ENCODE data around the gene ZNF529.
"Not testable (repeated sequence)": the region's sequence is repeated elsewhere in the genome, so short reads cannot be mapped to it uniquely, and the experiment has no call there.

The ZNF529 gene

GRCh38 chr19:36573020-36573894, at the start of gene ZNF529:
Gene ZNF529, minus strand, starts transcription at chr19:36573292. Its CDS starts 946 bp downstream, at chr19:36572346.
- in situ Hi-C loops (cut with HindIII; ENCODE audit: low pct_ligation_motif_present, low pct_unique_long_range_greater_than_20kb, low sequenced_read_pairs), result no loop called here

GRCh38 chr19:36605877-36606478, 32.9 kb upstream of the ZNF529 start:
- no peak for DNase-seq
- in situ Hi-C loops (cut with HindIII; ENCODE audit: low pct_ligation_motif_present, low pct_unique_long_range_greater_than_20kb, low sequenced_read_pairs), result no loop called here

More at GRCh38 chr19:36573020-36573894, at the start of gene ZNF529:
- peak; percentile 91 for DNase-seq

GRCh38 chr19:36605101-36605876, 32.2 kb upstream of the ZNF529 start, which contains the start of gene ZNF382:
Gene ZNF382, plus strand, starts transcription at chr19:36605313. Its CDS starts 4,602 bp downstream, at chr19:36609915.
- peak; percentile 75 for DNase-seq
- in situ Hi-C loops (cut with HindIII; ENCODE audit: low pct_ligation_motif_present, low pct_unique_long_range_greater_than_20kb, low sequenced_read_pairs), result no loop called here

- in situ Hi-C loops (cut with HindIII; ENCODE audit: low pct_ligation_motif_present, low pct_unique_long_range_greater_than_20kb, low sequenced_read_pairs), result no loop called here
- DNase-seq, result peak; percentile 62
These were observed 31.6 kb upstream of the ZNF529 start for GRCh38 chr19:36604656-36605100.

DNA sequence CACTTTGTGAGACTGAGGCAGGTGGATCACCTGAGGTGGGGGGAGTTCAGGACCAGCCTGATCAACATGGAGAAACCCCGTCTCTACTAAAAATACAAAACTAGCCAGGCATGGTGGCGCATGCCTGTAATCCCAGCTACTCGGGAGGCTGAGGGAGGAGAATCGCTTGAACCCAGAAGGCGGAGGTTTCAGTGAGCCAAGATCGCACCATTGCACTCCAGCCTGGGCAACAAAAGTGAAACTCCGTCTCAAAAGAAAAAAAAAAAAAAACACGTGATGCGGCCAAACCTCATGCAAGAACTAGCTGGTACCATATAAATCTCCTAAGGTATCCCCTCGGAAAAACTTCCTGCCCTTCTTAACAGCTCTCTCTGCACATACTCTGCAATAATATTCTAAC, 29.6 kb upstream of the ZNF529 start:
- DNase-seq; in situ Hi-C loops (cut with HindIII; ENCODE audit: low pct_ligation_motif_present, low pct_unique_long_range_greater_than_20kb, low sequenced_read_pairs): not testable (repeated sequence)

DNA sequence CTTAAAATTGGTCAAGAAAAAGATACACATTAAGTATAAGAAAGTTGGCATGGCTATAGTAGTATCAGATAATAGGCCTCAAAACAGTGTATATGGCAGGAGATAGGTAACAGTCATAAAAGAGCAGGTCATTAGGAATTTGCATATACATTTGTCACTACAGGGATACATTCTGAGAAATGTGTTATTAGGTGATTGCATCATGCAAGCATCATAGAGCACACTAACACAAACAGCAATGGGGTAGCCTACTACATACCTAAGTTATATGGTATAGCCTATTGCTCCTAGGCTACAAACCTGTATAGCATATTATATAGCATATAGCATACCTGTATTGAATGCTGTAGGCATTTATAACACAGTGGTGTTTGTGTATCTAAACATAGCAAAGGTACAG, 6.2 kb upstream of the ZNF529 start:
- in situ Hi-C loops (cut with HindIII; ENCODE audit: low pct_ligation_motif_present, low pct_unique_long_range_greater_than_20kb, low sequenced_read_pairs), result no loop called here
- no peak for DNase-seq

- in situ Hi-C loops (cut with HindIII; ENCODE audit: low pct_ligation_motif_present, low pct_unique_long_range_greater_than_20kb, low sequenced_read_pairs), result no loop called here
These were observed 4.3 kb upstream of the ZNF529 start for GRCh38 chr19:36577271-36577996.

DNA sequence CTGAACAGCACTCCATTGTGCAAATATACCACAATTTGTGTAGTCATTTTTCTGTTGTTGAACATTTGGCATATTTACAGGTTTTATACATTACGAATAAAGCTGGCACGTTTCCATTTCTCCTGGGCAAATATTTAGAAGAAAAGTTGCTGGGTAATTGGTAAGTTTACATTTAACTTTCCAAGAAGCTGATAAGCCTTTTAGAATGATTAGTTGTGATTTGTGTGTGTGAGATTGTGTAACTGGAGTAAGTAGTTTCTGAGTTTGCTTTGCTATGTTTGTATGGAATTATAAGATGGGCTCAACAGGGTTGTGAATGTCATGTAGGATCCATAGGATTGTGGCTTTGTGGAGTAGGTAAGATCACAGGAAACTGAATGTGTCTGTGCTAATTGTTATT, 1.6 kb upstream of the ZNF529 start:
- in situ Hi-C loops (cut with HindIII; ENCODE audit: low pct_ligation_motif_present, low pct_unique_long_range_greater_than_20kb, low sequenced_read_pairs), result no loop called here
- no peak for DNase-seq

More at GRCh38 chr19:36577271-36577996, 4.3 kb upstream of the ZNF529 start:
- DNase-seq, result no peak

DNA sequence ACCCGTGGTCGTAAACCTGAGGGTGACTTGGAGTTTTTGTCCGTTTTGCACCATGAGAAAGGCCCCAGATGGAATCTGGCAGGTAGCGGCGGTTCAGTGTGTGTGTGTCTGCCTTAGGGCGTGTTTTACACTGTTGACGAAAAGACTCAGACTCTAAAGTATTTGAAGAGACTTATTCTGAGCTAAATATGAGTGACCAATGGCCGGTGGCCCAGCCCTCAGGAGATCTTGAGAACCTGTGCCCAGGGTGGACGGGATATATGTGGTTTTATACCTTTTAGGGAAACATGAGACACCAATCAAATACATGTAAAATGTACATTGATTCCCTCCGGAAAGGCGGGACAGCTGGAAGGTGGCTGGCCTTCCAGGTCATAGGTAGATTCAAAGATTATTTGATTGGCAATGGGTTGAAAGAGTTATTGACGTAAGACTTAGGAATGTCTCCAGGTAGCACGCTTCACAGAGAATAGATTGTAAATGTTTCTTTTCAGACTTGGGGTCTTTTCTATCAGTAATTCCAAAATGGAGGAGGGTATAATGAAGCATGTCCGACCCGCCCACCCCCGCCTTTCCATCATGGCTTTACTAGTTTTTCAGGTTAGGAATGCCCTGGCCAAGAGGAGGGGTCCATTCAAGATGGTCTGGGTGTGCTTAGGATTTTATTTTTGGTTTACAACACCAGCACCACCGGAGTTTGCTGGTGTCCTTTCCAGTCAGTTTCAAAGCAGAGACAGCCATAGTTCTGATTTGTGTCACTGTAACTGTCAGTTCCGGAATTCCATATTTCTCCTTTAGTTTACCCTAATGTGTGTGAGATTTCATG, 1.0 kb upstream of the ZNF529 start:
- peak; percentile 19 for DNase-seq
- in situ Hi-C loops (cut with HindIII; ENCODE audit: low pct_ligation_motif_present, low pct_unique_long_range_greater_than_20kb, low sequenced_read_pairs), result no loop called here

GRCh38 chr19:36572593-36573019, 486 bp downstream of the ZNF529 start:
- in situ Hi-C loops (cut with HindIII; ENCODE audit: low pct_ligation_motif_present, low pct_unique_long_range_greater_than_20kb, low sequenced_read_pairs), result no loop called here
- no peak for DNase-seq

GRCh38 chr19:36564391-36564790, 8.7 kb downstream of the ZNF529 start:
- no peak for DNase-seq
- in situ Hi-C loops (cut with HindIII; ENCODE audit: low pct_ligation_motif_present, low pct_unique_long_range_greater_than_20kb, low sequenced_read_pairs), result no loop called here

DNA sequence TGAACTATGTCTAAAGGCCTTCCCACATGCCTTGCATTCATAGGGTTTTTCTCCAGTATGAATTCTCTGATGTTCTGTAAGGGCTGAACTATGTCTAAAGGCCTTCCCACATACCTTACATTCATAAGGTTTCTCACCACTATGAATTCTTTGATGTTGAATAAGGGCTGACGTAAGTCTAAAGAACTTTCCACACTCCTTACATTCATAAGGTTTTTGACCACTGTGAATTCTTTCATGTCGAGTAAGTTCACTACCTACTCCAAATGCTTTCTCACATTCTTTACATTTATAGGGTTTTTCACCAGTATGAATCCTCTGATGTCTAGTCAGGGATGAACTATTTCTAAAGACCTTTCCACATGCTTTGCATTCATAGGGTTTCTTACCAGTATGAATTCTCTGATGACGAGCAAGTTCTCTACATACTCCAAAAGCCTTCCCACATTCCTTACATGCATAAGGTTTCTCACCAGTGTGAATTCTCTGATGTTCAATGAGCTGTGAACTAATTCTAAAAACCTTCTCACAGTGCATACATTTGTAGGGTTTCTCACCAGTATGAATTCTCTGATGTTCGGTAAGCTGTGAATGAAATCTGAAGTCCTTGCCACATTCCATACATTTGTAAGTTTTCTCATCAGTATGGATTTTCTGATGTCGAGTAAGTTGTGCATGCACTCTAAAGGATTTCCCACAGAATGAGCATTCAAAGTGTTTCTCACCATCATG, 25.9 kb downstream of the ZNF529 start:
- in situ Hi-C loops (cut with HindIII; ENCODE audit: low pct_ligation_motif_present, low pct_unique_long_range_greater_than_20kb, low sequenced_read_pairs), result no loop called here
- no peak for DNase-seq

DNA sequence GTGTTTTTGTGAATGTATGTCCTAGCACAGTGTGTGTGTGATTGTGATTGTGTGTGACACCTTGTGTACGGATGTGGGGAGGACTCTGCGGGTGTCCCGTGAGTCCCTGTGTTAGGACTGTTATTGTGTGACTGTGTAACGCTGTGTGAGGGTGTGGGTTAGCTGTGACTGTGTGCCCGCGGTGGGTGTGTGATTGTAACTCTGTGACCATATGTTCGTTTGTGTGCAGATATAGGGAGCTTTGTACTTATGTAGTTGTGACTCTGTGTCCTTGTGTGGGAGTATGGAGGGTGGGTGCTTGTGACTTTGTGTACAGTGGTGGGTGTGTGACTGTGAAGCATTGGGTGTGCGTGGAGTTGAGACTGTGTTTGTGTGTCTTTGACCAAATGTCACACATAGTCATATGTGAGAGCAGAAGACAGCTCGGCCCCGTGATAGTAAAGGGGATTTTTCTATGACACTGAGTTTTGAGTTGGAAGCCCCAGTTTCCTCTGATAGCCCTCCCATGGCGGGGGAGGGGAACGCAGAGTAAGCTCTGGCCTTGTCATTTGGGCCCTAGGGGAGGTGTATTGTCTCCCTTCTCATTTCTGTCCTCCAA, 44.1 kb downstream of the ZNF529 start:
- no peak for DNase-seq
- in situ Hi-C loops (cut with HindIII; ENCODE audit: low pct_ligation_motif_present, low pct_unique_long_range_greater_than_20kb, low sequenced_read_pairs), result no loop called here

DNA sequence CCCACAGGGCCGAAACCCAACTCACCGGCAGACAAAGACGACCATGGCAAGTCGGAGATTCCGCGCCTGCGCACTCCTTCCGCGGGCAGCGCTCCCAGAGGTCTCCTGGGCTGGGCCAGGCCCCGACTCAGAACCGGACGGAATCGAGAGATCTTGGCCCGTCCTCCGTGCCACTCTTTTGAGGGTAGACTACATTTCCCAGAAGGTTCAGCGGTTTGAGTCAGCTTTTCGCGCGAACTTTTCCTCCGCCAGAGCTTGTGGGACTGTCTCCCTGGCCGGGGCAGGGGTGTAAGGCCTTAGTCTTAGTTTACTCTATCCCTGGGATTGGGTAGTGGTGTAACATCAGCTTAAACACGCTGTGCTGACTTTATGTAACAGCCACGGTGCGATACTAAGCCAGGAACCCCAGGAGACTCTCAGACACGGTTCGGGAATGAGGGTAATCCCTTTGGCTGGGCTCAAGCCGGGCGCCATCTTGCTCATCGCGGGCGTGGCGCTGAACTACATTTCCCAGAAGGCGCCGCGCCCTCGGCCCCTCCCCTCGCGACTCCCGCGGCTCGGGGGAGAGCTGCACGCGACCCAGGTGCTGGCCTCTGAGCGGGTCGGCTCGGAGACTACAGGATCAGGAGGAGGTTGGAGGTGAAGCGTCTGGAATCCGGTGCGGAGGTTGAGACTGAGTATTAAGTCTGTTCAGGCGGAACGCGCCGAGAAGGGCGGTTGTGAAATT, 44.7 kb downstream of the ZNF529 start, which contains the start of gene ZNF260:
Gene ZNF260, minus strand, starts transcription at position 78 of the 727 bp plus-strand sequence. CDS start 13,033 bp downstream, outside the sequence.
- in situ Hi-C loops (cut with HindIII; ENCODE audit: low pct_ligation_motif_present, low pct_unique_long_range_greater_than_20kb, low sequenced_read_pairs), result no loop called here
- DNase-seq, result peak; percentile 95

DNA sequence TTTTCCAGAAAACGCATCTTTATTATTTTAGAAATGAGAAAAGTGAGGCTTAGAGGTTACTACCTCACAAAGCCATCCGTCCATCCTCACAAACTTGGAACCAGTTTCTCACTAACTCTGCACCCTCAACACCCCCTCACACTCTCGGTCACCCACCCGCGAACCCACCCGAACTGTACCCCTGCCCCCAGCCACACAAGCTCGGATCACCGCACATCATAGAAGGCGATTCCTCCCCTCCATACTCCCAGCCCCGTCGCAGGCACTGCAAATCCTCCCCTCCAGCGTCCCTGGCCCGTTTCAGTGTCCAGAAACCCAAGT, 45.3 kb downstream of the ZNF529 start:
- no peak for DNase-seq
- in situ Hi-C loops (cut with HindIII; ENCODE audit: low pct_ligation_motif_present, low pct_unique_long_range_greater_than_20kb, low sequenced_read_pairs), result no loop called here

DNA sequence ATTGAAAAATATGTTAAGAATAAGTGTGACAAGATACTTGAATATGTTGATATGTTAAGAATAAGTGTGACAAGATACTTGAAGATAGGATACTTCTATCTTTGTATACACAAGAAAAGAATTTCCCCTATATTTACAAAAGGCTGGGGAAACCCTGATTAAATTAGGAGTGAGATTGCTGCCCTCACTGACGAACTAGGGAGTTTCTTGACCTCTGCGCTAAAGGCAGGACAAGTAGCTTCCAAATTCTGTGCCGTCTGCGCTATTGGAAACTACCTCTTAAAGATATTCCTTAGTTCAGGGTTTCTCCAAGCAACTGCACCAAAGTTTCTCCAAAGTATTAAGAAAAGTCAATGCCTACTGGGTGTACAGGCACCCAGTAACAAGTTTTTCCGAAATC, 45.8 kb downstream of the ZNF529 start:
- no peak for DNase-seq
- in situ Hi-C loops (cut with HindIII; ENCODE audit: low pct_ligation_motif_present, low pct_unique_long_range_greater_than_20kb, low sequenced_read_pairs), result no loop called here
